Left renal cortex interstitium (tissue), 4 donors: ENCODE measurements around the gene TYROBP. TPM values are rescaled to one million over a fixed set of nuclear protein-coding genes. Genes with fewer than 3 reads are reported as not detected.

Source experiments
- polyA plus RNA-seq, 4 donors: library from polyadenylated mRNA; unstranded; fragments of 120-200 nt; gene quantifications; one replicate each; pipeline ENCODE4 v1.2.1, GENCODE V29; 2013; ENCODE audit not compliant: insufficient read length in 4 of 4

Gene TYROBP
- polyA plus RNA-seq, 4 donors: 8.2 to 13.5 (median 11.1) TPM

Other genes starting within 250 kb of the TYROBP start
- gene UPK1A, start 241.8 kb downstream of the TYROBP start, polyA plus RNA-seq: 10 to 100 TPM in 3 of 4 donors, 1 to 10 TPM in 1; 9.8 to 26.7 (median 15.8) TPM
- gene ZBTB32, start 203.7 kb downstream of the TYROBP start, polyA plus RNA-seq: under 1 TPM; 0.17 to 0.91 (median 0.44) TPM
- 10 to 100 TPM; 24.2 to 42.6 (median 34.2) TPM for gene KMT2B, start 190.3 kb downstream of the TYROBP start, polyA plus RNA-seq
- gene IGFLR1, start 165.8 kb downstream of the TYROBP start, polyA plus RNA-seq: 1 to 10 TPM; 2.8 to 4.6 (median 3.7) TPM
- gene U2AF1L4, start 162.9 kb downstream of the TYROBP start, polyA plus RNA-seq: 10 to 100 TPM; 15.7 to 21.8 (median 19.7) TPM
- 10 to 100 TPM; 54.5 to 78.6 (median 66.5) TPM for gene PSENEN, start 162.6 kb downstream of the TYROBP start, polyA plus RNA-seq
- 10 to 100 TPM; 11.5 to 13.0 (median 12.4) TPM for gene LIN37, start 159.7 kb downstream of the TYROBP start, polyA plus RNA-seq
- gene HSPB6, start 151.3 kb downstream of the TYROBP start, polyA plus RNA-seq: 10 to 100 TPM; 19.4 to 32.3 (median 25.1) TPM
- 10 to 100 TPM; 11.5 to 28.6 (median 18.2) TPM for gene PROSER3, start 150.1 kb downstream of the TYROBP start, polyA plus RNA-seq
- 10 to 100 TPM; 10.9 to 53.7 (median 30.0) TPM for gene ARHGAP33, start 132.7 kb downstream of the TYROBP start, polyA plus RNA-seq
- gene PRODH2, start 95.5 kb downstream of the TYROBP start, polyA plus RNA-seq: 10 to 100 TPM; 24.2 to 60.6 (median 39.9) TPM
- 100 to 1,000 TPM; 101 to 226 (median 168) TPM for gene NPHS1, start 55.8 kb downstream of the TYROBP start, polyA plus RNA-seq
- gene KIRREL2, start 51.4 kb downstream of the TYROBP start, polyA plus RNA-seq: 10 to 100 TPM in 3 of 4 donors, 1 to 10 TPM in 1; 7.7 to 12.8 (median 11.5) TPM
- gene APLP1, start 39.7 kb downstream of the TYROBP start, polyA plus RNA-seq: 10 to 100 TPM; 19.3 to 32.8 (median 28.3) TPM
- gene NFKBID, start 7.8 kb downstream of the TYROBP start, polyA plus RNA-seq: 1 to 10 TPM; 1.3 to 6.0 (median 4.1) TPM
- 1 to 10 TPM; 3.0 to 4.5 (median 3.4) TPM for gene HCST, start 5.8 kb downstream of the TYROBP start, polyA plus RNA-seq
- 10 to 100 TPM in 3 of 4 donors, 1 to 10 TPM in 1; 8.6 to 19.9 (median 14.3) TPM for gene LRFN3, start 28.1 kb upstream of the TYROBP start, polyA plus RNA-seq
- 10 to 100 TPM; 12.4 to 19.8 (median 15.0) TPM for gene SDHAF1, start 86.9 kb upstream of the TYROBP start, polyA plus RNA-seq
- gene SYNE4, start 100.5 kb upstream of the TYROBP start, polyA plus RNA-seq: 10 to 100 TPM; 12.5 to 16.1 (median 13.3) TPM
- 10 to 100 TPM; 11.8 to 20.5 (median 16.9) TPM for gene ALKBH6, start 105.9 kb upstream of the TYROBP start, polyA plus RNA-seq
- 10 to 100 TPM; 47.0 to 61.8 (median 57.1) TPM for gene CLIP3, start 124.6 kb upstream of the TYROBP start, polyA plus RNA-seq
- gene THAP8, start 146.0 kb upstream of the TYROBP start, polyA plus RNA-seq: 10 to 100 TPM; 10.8 to 16.5 (median 13.4) TPM
- 1 to 10 TPM; 3.1 to 6.4 (median 5.1) TPM for gene WDR62, start 146.6 kb upstream of the TYROBP start, polyA plus RNA-seq
- under 1 TPM in 1 of 4 donors, not detected in 3; 0.21 TPM for gene OVOL3, start 202.8 kb upstream of the TYROBP start, polyA plus RNA-seq
- 10 to 100 TPM; 47.4 to 78.7 (median 53.8) TPM for gene POLR2I, start 206.6 kb upstream of the TYROBP start, polyA plus RNA-seq
- gene TBCB, start 207.2 kb upstream of the TYROBP start, polyA plus RNA-seq: 100 to 1,000 TPM; 118 to 158 (median 128) TPM
- 100 to 1,000 TPM; 503 to 614 (median 583) TPM for gene CAPNS1, start 231.8 kb upstream of the TYROBP start, polyA plus RNA-seq
- 10 to 100 TPM; 20.9 to 52.1 (median 31.6) TPM for gene COX7A1, start 244.2 kb upstream of the TYROBP start, polyA plus RNA-seq